ENCODE data around the gene PTPRG.

PTPRG gene

DNA sequence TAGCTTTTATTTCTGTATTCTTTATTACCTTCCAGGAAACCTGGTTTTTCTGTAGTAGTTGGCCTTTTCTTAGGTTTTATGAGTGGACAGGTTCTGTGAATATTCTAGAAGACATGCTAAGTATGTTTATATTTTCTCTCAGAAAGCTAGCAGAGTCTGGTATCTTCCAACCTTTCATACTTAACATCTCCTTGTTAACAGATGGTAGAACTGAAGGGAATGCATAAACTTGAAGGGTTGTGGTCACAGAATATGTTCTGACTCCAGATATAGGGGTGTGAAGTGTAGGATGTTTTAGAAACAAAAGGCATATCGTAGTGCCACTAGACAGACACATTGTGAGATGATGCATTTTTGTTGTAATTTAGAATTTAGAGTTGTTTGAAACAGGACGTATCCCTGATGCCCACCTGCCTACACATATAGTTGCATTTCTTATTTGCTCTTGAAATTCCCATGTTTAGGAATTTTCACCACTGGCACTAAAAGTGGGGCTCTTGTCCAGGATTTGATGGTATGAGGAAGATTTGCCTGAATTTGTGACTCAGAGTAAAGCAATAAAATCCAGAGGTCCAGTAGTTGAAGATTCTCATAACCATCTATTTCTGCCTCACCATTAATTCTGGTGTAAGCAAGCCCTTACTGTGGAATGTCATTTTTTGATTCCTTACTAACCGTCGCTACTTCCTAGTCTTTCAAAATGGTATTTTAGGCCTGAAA lies 537.4 kb downstream of the PTPRG start:
- no peak for DNase-seq (ENCODE audit: low read depth)
- TF ChIP-seq, protein P1, sequence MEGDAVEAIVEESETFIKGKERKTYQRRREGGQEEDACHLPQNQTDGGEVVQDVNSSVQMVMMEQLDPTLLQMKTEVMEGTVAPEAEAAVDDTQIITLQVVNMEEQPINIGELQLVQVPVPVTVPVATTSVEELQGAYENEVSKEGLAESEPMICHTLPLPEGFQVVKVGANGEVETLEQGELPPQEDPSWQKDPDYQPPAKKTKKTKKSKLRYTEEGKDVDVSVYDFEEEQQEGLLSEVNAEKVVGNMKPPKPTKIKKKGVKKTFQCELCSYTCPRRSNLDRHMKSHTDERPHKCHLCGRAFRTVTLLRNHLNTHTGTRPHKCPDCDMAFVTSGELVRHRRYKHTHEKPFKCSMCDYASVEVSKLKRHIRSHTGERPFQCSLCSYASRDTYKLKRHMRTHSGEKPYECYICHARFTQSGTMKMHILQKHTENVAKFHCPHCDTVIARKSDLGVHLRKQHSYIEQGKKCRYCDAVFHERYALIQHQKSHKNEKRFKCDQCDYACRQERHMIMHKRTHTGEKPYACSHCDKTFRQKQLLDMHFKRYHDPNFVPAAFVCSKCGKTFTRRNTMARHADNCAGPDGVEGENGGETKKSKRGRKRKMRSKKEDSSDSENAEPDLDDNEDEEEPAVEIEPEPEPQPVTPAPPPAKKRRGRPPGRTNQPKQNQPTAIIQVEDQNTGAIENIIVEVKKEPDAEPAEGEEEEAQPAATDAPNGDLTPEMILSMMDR (conservative IDR thresholded peaks at IDR 0.05; ENCODE audit: low read depth, low read length), result no peak
- H3K4me3 ChIP-seq (ENCODE audit: low read length), result no peak overlapping the region

DNA sequence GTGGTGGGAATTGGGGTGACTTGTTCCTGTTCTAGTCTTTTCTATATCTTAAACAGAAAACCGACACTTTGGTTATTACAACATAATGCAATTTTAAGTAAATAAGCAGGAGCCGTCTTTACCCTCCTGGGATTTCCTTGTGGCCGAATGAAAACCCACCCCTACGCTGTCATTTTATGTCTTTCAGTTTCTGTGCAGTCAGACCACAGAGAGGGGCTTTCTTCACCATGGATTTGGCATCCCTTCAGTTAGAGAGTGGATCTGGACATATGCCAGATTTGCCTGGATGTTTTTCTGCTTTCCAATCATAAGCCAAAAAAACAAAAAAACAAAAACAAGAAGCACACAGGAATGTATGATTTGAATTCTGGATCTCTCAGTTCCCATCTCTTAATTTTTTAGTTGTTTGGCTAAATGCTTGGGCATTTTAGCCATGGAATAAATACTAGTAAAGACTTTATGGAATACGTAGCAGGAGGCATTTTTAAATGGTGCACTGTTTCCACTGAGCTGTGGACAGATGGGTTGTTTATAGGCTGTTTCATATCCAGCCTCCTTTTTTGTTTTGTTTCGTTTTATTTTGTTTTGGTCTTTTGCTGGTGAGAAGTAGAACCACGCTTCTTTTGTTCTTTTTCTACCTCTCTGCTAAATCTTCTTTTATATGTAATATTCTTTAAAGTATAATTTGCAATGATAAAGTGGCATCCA lies 539.1 kb downstream of the PTPRG start:
- H3K4me3 ChIP-seq (ENCODE audit: low read length), result no peak overlapping the region
- no peak for DNase-seq (ENCODE audit: low read depth)
- TF ChIP-seq, protein P1 (conservative IDR thresholded peaks at IDR 0.05; ENCODE audit: low read depth, low read length), result no peak

DNA sequence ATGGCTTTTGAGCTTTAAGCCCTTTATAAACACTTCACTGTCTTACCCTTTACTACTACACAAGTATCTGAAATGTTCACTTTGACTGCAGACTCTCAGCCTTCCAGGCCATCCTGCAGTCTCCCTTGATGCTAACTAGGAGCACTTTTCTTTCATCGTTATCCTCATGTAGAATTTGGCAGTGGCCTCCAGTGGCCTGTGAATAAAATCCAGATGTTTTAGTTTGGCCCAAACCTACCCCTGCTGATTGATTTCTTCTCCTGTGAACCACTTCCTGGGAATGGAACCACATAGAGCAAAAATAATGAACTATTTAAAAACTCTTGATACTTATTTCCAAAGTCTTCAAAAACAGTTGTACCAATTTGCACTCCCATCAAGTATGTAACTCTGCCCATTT lies 540.1 kb downstream of the PTPRG start:
- H3K4me3 ChIP-seq (ENCODE audit: low read length), result no peak overlapping the region
- DNase-seq (ENCODE audit: low read depth), result no peak
- TF ChIP-seq, protein P1 (conservative IDR thresholded peaks at IDR 0.05; ENCODE audit: low read depth, low read length), result no peak

DNA sequence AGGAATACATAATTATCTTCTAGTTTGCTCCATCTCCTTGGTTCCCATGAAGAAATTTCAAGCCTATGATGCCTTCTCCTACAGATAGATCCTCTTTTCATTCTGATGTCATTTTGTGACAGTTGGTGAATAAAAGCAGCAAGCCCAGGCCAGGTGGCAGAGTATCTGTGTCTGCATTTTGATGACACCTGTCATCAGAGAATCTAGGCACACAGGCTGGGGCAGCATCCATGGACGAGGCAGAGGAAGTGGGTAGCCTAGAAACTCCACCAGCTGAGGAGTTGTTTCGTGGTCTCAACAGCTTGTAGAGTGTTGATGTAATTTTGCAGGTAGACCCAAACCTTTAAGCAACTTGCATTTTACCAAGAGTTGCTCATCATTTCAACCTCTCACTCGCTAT lies 542.2 kb downstream of the PTPRG start:
- H3K4me3 ChIP-seq (ENCODE audit: low read length), result no peak overlapping the region
- no peak for DNase-seq (ENCODE audit: low read depth)
- TF ChIP-seq, protein P1 (conservative IDR thresholded peaks at IDR 0.05; ENCODE audit: low read depth, low read length), result no peak

DNA sequence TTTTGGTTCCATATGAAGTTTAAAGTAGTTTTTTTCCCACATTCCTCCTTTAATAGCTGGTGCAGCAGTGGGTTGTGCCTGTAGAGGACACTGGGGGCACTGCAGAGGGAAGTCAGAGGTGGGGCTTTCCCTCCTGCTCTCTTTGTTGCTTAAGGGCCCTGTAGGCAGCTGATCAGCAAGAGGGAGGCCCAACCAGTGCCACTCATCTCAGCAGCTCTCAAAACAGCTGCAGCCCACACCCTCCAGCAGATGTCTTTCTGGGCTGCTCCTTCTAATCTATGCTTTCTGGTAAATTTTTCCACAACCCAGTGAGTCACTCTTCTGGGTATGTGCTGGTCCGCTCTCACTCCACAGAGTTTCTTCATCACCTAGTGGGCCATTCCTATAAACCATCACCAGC lies 548.2 kb downstream of the PTPRG start:
- H3K4me3 ChIP-seq (ENCODE audit: low read length), result no peak overlapping the region
- TF ChIP-seq, protein P1 (conservative IDR thresholded peaks at IDR 0.05; ENCODE audit: low read depth, low read length), result peak; percentile 28
- DNase-seq (ENCODE audit: low read depth), result no peak

DNA sequence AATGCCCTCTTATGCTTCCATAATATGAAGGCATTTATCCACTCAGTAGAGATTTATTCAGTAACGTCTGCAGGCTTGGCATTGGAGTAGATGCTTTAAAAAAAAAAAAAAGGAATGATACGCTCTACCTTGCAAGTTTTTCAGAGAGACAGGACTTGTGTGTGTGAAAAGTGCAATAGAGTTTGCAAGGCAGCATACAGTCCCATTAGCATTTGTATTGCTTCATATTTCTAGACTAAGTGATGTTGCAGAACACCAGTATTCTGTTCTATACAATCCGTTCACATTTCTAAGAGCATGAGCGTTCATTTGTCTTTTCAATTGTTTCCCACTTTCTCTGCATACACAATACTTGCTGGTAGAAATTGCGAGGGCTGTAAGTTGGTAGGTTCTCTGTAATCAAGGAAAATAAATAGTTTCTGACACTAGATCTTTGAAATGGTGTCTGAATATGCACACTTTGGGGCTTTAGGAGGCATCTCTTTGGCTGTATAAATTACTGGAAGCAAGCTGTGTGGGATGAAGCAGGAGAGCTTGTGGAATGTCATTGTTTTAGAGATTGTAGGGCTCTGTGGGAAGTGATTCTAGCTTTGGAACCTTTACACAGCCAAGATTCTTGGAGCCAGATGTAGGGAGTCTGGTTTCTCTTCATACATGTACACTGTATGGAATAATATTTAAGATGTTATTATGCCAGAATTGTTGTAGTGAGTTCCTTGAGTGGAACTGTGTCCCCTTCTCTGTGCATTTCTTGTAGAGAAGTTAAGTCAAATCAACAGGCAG lies 549.3 kb downstream of the PTPRG start:
- DNase-seq (ENCODE audit: low read depth), result no peak
- TF ChIP-seq, protein P1 (conservative IDR thresholded peaks at IDR 0.05; ENCODE audit: low read depth, low read length), result no peak

More for the DNA sequence above, 549.3 kb downstream of the PTPRG start:
- no peak overlapping the region for H3K4me3 ChIP-seq (ENCODE audit: low read length)
